Activated T-helper 1 cell treated with anti-CD3 and anti-CD28 coated beads, Interleukin-2, amount 50 U/mL, for 16 hours (primary cell): Measurements from ENCODE around the gene NRTN.

Experiments
- DNase-seq, 2 donors: peaks; one replicate each; pipeline ENCODE4 v3.0.0-alpha.2; 2020; ENCODE audit warnings: low read depth in 1 of 2, low spot score in 1 of 2

The NRTN gene

DNA sequence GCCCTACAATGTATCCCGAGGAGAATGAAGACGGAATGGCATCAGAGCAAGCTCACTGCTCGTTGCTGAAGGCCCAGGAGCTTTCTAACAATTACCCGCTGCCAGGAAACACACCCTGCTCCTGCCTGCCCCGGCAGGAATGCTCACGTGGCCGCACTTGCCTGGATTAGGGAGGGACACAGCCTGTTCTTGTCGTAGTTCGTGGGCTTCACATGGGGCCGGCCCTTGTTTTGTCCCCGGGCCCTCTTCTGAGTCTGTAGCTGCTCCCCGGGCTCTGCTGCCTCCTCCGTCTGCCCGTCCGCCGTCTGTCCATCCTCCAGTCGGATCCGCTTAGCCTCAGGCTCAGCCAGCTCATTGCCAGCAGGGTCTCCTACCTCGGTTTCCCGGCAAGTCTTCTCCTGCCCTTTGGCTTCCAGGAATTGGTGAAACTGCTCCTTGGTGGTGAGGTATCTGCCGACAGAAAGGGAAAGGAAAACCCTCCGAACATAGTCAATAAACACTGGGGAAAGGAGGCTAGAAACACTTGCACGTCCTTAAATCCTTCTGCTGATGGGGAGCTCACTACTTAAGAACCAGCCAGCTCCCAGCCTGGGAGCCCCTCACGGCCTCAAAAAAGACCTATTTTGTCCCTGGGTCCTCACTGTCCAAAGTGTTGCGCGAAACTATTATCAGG, 14.8 kb upstream of the NRTN start:
- DNase-seq, result no peak

DNA sequence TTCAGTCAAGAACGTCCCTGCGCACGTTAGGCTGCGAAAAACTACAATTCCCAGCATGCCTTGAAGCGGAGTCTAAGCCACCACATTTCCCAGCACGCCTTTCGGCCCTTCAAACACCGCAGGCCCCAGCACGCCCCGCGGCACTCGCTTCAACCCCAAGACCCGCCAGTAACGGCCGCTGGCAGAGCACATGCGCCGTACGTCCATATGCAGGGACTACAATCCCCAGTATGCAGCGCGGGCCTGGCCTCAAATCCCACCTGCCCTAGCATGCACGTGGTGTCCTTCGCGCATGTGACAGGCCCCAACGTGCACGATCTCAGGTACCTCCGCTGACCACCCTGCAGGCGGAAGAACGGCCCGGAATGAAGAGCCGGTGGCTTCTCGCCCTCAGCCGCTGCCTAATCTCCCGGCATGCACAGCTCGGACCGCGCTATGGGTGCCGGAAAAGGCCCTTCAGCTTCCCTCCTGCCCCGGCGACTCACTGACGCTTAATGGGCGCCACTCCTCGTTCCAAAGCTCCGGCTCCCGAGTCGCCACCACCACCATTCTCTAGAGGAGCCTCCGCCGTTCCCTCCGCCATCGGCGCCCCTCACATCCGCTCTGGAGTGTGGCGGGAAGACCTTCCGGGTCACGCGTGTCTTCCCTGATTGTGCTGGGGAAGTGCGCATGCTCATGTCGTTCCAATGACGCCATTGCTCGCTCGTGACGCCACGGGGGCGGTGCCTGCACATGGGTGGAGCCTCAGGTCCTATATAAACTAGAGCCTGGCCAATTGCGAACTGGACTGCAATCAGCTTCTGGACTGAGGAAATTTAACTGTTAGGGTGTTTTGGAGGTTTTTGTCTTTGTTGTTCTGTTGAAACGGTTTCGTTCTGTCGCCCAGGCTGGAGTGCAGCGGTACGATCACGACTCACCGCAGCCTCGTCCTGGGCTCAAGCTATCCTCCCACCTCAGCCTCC, 14.0 kb upstream of the NRTN start, which contains the start of gene DUS3L:
DUS3L (minus strand) TSS at position 605 of the 962 bp plus-strand sequence; CDS start at position 583, 22 bp downstream.
- peak; percentile 88 to 92 for DNase-seq

DNA sequence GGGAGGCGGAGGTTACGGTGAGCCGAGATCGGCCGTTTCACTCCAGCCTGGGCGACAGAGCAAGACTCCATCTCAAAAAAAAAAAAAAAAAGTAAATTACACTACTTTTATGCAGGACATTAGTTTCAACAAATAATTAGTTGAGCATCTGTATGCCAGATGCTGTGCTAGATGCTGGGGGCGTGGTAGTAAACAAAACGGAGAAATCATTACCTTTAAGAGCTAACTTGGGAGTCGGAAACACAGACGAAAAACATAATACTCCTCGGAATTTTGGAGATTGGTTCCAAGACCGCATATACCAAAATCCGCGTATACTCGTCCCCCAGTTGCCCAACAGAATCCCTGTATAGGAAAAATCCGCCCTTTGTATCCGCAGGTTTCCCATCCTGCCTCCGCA, 12.6 kb upstream of the NRTN start:
- no peak for DNase-seq

DNA sequence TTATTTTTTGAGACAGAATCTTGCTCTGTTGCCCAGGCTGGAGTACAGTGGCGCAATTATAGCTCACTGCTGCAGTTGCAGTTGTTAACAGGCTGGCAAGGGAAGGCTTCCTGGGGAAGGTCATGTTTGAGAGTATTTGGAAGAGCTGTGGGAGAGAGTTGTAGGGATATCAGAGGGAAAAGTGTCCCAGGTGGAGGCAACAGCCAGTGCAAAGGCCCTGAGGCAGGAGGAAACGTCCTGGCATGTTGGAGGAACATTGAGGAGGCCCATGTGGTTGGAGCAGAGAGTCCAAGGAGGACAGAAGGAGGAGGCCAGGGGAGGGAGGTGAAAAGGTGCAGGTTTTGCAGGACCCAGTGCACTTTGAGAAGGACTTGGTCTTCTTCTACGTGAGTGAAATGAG, 11.7 kb upstream of the NRTN start:
- no peak for DNase-seq

DNA sequence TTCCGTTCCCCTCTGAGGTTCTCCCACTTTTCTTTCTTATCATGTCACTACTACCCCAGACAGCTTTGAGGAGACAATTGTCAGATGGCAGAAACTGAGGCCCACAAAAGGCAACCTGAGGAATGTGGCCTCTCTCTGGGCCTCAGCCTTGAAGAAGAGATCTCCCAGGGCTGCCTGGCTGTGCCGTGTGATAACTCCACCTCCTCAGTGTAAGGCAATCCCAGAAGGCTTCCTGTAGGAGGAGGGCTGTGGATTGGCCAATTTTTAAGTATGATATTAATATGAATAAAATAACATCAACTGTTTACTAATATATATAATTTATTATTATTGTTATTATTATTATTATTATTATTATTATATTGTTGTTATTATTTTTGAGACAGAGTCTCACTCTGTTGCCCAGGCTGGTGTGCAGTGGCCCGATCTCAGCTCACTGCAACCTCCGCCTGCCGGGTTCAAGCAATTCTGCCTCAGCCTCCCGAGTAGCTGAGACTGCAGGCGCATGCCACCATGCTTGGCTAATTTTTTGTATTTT, 9.4 kb upstream of the NRTN start:
- no peak for DNase-seq

DNA sequence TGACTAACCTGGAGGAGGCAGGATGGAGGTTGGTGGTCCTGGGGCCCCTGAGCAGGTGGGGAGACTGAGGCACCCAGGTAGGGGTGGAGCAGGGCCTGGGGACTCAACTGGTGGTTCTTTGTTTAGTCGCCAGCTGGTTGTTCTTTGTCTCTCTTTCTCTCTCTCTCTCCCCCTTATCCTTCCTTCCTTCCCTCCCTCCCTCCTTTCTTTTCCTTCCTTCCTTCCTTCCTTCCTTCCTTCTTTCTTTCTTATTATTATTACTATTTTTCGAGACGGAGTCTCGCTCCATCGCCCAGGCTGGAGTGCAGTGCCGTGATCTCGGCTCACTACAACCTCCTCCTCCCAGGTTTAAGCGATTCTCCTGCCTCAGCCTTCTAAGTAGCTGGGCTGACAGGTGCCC, 6.6 kb upstream of the NRTN start:
- no peak for DNase-seq

DNA sequence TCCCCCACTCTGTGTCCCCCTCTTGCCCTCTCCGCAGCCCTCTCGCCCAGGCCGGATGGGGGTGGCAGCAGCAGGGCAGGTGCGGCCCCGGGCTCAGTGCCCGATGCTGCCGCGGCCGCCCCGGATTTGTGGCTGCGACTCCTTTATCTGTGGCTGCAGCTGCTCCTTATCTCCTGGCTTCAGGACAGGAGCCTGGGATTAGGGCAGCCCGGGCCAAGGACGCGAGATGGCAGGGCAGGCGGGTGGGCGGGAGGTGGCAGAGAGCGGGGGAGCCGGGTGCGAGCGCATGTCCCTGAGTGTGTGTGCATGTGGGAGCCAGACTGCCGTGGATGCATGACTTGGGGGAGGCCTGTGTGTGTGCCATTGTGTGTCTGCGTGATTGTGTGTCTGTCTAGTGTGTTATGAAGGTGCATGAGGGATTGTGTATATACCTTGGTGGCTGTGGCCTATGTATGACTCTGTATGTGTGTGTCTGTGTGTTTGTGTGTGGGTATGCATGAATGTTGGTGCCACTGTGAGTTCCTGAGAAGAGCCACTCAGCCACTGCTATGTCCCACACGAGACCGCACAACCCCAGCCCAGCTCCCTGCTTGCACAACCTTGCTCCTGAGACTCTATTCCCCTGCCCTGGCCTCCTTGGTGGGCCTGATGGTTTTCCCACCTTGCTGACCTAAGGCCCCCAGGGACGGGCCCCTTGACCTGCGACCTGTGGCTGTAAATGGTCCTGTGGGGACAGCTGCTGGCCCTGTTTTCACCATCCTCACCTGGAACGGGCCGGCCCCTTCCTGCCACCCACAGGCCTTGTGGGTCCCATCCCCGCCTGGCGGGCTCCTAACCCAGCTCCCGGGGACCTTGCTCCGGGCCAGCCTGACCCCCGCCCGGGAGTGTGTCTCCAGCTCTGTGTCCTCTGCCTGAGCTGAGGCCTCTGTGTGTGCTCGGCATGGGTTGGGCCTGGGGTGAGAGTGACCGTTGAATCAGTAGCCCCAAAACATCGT, 5.3 kb upstream of the NRTN start:
- no peak for DNase-seq

DNA sequence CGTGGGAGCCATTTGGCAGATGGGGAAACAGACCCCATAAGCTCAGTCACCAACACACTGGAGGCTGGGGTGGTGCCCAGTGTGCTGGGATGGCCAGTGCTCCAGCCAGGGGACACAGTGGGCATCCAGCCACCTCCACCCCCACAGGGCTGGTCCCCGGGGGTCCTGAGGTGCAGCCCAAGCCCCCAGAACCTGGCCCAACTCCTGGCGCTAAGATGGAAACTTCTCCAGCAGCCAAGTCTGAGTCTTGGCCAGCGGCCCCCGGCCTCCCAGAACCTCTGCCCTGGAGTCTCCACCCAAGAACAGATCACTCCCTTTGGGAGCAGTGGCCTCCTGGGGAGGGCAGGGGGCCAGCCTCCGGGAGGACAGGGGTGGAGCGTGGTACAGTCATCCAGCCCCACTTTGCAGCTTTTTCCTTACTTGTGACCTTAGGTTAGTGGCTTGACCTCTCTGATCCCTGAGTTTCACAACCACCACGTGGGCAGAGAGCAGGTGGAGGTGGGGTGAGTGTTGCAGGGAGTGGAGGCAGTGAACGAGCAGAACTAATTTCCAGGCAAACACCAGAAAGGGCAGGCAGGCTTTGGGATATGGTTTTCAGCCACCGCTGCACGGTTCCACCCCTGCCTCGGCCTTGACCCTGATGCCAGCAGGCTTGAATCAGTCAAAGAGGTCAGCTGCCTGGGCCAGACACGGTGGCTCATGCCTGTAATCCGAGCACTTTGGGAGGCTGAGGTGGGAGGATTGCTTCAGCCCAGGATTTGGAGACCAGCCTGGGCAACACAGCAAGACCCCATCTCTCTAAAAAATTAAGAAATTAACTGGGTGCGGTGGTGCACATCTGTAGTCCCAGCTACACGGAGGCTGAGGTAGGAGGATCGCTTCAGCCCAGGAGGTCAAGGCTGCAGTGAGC, 4.3 kb upstream of the NRTN start:
- DNase-seq, result no peak

DNA sequence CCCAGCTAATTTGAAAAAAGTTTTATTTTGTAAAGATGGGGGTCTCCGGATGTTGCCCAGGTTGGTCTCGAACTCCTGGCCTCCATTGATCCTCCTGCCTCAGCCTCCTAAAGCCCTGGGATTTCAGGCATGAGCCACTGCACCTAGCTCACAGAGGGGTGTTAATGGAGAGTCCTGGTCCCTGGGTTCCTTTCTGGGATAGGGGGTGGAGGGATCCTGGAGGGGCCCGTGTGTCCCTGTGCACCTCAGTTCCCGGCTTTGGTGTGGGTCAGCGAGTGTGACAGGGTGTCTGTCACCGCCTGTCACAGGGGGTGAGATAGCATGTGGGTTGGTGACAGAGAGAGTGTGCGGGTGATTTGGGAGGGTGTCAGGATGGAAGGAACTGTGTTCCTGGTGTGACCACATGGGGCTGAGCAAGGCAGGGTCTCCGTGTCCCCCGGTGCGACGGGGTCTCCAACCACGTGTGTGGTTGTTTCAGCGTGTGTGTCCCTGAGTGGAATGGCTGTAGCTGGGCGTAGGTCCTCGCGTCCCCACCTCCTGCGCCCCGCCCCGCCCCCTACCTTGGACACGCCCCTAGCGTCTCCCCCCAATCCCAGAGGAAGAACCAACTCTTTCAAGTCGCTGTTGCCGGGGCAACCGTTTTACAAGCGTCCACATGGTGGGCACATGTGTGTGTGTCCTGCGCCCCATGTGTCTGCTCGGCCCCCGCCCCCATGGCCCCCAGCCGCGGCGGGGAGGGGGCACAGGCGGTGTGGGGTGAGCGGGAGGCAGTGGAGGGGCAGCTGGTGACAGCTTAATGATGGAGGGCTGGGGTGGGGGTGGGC, 2.9 kb upstream of the NRTN start:
- DNase-seq, result no peak

DNA sequence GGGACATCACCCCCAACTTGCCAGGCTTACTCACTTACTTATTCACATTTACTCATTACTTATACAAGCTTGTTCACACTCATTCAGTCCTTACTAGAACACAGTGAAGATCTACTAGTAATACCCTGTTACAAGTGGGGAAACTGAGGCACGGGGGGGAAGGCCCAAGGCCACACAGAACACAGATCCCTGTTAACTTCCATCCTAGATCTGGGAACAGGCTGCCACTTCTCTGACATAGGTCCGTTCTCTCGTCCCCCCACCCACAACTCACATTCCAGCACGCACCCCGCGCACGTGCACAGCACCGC, 1.5 kb upstream of the NRTN start:
- DNase-seq, result no peak

DNA sequence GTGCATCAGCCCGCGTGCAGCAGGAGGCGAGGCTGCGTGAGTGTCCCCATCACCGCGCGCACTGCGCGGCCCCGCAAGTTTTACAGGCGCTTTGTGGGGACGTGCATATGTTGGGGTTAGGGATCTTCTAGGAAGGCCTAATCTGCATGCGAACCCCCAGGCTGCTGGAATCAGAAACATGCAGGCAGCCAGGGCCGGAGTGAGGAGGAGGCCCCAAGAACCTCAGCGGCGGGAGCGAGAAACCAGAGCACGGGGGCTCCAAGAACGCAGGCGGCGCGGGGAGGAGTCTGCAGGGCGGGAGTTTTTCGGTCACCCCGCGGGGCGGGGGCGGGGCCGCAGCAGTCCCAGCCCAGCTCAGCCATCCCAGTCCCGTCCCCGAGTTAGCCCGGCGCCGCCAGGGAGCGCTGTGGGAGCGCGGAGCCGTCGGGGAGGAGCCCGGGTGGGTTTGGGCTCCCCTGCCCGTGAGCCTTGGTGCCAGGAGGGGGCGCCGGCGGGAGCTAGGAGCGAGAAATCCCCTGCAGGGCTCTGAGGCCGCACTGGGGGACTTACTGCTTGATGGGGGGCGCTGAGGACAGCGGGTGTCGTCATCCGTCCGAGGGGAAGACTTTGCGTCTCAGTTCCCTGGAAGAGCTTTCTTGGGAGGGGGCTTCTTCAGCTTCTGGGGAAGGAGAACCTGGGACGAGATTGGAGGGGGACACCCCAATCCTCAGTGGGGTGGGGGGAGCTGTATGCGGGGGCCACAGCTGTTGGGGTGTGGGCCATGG, 933 bp upstream of the NRTN start:
- peak; percentile 77 to 93 for DNase-seq

DNA sequence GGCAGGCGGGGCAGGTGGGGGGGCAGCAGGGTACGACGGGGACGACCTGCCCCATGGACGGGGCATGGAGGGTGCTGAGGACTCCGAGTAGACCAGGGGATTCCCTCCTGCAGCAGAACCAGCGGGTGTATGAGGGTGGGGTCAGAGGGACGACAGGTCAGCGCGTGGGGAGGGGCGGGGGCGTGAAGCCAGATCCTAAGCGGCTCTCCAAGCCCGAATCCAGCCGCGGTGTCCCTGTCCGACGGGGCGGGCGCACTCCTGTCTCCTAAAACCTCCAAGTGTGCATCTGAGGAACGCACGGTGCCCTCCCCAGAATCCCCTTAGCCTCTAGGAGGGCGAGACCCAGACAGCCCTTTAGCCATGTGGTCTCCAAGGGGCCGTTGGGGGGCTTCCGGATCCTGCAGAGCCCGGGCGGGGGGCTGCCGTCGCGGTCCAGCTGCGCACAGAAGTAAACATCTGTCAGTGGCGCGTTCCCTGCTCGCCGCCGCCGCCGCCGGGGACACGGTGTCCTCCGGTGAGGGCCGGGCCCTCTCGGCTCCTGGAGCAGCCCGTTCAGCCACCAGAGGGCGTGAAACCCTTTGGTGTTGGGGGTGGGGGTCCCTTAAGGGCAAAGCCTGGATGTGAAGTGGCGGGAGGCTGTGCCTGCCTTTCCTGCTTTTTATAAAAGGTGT, 730 bp downstream of the NRTN start:
- DNase-seq, result peak; percentile 25 to 43

DNA sequence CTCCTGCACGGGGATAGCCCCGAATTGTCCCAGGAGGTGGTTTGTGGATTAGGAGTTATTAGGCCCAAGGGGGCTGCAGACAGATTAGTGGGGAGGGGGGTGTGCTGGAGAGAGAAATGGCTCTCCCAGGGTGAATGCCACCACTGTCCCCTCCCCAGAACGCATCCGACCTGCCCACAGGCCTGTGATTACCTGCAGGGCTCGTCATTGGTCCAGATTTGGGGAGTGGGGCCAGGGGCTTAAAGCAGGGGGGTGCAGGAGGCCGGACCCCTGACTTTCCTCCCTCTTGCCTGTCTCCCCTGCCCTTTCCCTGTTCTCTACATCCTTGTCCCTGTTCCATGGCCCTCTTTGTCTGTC, 1.2 kb downstream of the NRTN start:
- DNase-seq, result no peak

DNA sequence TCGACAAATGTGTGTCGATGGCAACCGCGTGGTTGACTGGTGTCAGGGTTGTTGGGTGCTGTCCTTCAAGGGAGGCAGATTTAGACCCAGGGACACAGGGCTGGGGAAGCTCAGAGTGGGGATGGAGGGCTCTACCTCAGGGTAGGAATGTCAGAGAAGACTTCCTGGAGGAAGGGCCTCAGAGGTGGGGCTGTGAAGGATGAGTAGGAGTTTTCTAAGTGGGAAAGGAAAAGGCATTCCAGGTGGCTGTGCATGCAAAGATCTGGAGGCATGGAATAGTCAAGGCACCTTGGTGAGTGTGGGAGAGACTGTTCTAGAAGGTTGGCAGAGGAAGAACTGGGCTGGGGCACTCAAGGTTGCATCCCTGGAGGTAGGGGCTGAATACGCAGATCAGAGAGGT, 2.0 kb downstream of the NRTN start:
- DNase-seq, result no peak

DNA sequence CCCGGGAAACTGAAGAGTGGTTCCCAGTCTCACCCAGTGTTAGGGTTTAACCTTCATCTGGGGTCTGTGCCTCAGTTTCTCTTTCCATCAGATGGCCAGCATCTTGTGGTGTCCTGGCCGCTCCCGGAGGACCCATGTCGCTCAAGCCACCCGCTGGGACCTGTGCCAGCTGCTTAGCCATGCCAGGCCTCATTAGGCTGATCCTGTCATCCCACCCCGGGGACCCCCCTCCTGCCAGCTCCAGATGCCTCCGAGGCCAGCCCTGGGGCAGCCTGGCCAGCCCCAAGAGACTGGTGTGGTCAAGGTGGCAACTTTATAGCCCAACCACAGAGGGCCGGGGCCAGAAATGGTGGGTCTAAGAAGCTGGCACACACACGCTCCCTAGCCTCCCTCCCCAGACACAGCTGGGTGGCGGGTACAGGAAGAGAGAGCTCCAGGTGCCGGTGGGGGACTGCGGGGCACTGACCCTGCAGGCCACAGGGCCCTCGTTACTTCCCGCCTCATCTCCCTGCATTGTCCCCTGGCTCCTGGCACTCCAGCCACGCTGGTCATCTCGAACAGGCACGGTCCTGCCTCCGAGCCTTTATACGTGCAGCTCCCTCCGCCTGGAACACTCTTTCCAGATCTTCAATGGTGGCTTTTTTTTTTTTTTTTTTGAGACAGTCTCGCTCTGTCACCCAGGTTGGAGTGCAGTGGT, 3.4 kb downstream of the NRTN start:
- no peak for DNase-seq

DNA sequence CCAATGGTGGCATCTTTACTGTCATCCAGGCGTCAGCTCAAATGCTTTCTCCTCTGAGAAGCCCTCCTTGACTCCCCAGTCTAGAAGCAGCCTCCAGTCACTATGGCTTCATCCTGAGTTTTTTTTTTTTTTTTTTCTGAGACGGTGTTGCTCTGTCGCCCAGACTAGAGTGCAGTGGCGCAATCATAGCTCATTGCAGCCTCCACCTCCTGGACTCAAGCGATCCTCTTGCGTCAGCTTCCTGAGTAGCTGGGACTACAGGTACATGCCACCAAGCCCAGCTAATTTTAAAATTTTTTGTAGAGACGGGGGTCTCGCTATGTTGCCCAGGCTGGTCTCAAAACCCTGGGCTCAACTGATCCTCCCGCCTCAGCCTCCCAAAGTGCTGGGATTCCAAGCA, 4.2 kb downstream of the NRTN start:
- no peak for DNase-seq

DNA sequence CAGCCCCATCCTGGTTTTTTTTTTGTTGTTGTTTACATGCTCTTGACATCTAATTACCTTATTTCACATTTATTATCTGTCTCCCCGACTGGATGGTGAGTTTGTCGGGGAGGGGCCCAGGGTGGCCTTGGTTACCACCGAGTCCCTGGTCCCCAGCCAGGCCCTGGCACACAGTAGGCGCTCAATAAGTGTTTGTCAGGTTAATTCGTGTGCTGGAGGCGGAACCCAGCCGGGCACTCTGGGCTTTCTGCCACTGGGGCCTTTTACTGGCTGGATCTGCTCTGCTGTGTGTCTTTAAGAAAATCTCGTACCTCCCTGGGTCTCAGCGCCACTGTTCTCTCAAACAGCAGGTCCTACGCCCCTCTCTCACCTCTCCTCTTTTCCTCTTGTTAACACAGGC, 4.6 kb downstream of the NRTN start:
- DNase-seq, result no peak
